Neural cell (in vitro differentiated cells): ENCODE data around the gene CRTAP.

Experiments
- EZH2 ChIP-seq: fragments of 200-600, 300-800 bp; shearing (Covaris generic), sonication (generic); IDR thresholded peaks from 2 replicates; pipeline ENCODE4 v1.6.1; 2014; ENCODE audit warnings: antibody characterized with exemption, low read length, borderline replicate concordance, mild to moderate bottlenecking; ENCODE audit not compliant: insufficient read depth, poor library complexity, severe bottlenecking
- REST ChIP-seq: IDR thresholded peaks from 2 replicates; pipeline ENCODE4 v1.6.1; 2012; ENCODE audit warnings: borderline replicate concordance
- SMC3 ChIP-seq: fragments of 450-650 bp; conservative IDR thresholded peaks from 2 replicates; pipeline ENCODE4 v1.6.1; 2014; ENCODE audit warnings: antibody characterized with exemption, mild to moderate bottlenecking, moderate library complexity; ENCODE audit not compliant: poor library complexity
- TAF1 ChIP-seq: IDR thresholded peaks from 2 replicates; pipeline ENCODE4 v1.6.1; 2012; ENCODE audit warnings: low read depth
- TF ChIP-seq, protein P1 (sequence below): fragments of 450-650 bp; IDR thresholded peaks from 2 replicates; pipeline ENCODE4 v1.5.1; 2014; ENCODE audit warnings: antibody characterized with exemption, mild to moderate bottlenecking, moderate library complexity; ENCODE audit not compliant: poor library complexity, severe bottlenecking

DNA sequence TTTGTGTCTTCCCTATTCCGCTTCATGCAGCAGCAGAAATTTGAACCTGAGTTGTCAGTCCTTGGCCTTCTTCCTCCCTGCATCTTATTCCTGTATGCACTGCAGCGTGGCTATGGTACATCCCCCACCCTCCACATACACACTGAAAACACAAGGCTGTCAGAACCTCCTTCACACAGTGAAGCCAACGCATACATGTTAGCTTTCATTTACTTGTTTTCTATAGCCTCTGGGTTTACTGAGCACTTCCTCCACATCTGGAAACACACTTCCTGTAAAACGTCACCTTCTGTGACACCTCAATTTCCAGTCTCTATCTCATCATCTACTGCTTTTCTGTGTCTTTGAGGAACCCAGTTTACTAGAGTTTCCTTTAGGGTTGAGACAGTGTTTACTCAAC is 57.8 kb downstream of the CRTAP start:
- TF ChIP-seq, protein P1, sequence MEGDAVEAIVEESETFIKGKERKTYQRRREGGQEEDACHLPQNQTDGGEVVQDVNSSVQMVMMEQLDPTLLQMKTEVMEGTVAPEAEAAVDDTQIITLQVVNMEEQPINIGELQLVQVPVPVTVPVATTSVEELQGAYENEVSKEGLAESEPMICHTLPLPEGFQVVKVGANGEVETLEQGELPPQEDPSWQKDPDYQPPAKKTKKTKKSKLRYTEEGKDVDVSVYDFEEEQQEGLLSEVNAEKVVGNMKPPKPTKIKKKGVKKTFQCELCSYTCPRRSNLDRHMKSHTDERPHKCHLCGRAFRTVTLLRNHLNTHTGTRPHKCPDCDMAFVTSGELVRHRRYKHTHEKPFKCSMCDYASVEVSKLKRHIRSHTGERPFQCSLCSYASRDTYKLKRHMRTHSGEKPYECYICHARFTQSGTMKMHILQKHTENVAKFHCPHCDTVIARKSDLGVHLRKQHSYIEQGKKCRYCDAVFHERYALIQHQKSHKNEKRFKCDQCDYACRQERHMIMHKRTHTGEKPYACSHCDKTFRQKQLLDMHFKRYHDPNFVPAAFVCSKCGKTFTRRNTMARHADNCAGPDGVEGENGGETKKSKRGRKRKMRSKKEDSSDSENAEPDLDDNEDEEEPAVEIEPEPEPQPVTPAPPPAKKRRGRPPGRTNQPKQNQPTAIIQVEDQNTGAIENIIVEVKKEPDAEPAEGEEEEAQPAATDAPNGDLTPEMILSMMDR: no peak
- TF ChIP-seq REST (no peak), EZH2 (no peak), SMC3 (no peak), TAF1 (no peak)
